K562 (cell line): ENCODE results near the gene CCR7. TPM values are rescaled to one million over a fixed set of nuclear protein-coding genes. Genes with fewer than 3 reads are reported as not detected.
"Not testable (repeated sequence)": the region's sequence is repeated elsewhere in the genome, so short reads cannot be mapped to it uniquely, and the experiment has no call there.

Experiments used
- ATAC-seq: fragments of 200-7000 bp; cut with Tn5 transposase; 3 replicates; pipeline ENCODE4 v1.9.1; 2020; ENCODE audit warnings: moderate library complexity
- BruUV-seq: library from RNA; stranded (reverse); fragments of 400-500 nt; replicated peaks from 2 replicates; lab custom pipeline; 2021; lab: Mats Ljungman, UMichigan
- CTCF ChIA-PET: fragments of 300-600 bp; formaldehyde crosslinking; extraction: SDS; loops from one replicate; lab custom pipeline; 2021; ENCODE audit warnings: low intra/inter-chr PET ratio; lab: Yijun Ruan, JAX
- POLR2A ChIA-PET: fragments of 300-600, 350-650 bp; sonication (Branson Sonifier 250); formaldehyde crosslinking; extraction: SDS; loops from one replicate; lab custom pipeline; 2021; ENCODE audit warnings: antibody characterized with exemption, inconsistent platforms; lab: Yijun Ruan, JAX
- DNase-seq, 4 experiments: peaks; one replicate each; pipeline versions ENCODE4 v3.0.0 to v3.0.0-alpha.2; 2011 to 2018; ENCODE audit warnings: low spot score in 3 of 4, mixed read lengths in 3 of 4; ENCODE audit errors: extremely low read depth in 1 of 4
- FAIRE-seq: peaks from 2 replicates; lab custom pipeline; 2011; peaks lifted over from hg19 to GRCh38; lab: Jason Lieb, UNC
- H2AFZ ChIP-seq: 2 replicates; pipeline ENCODE4 v1.6.0; 2011; ENCODE audit warnings: low read depth, low read length, control low read depth, inconsistent platforms
- H3K27ac ChIP-seq: fragments of 200-600 bp; 3 replicates; pipeline ENCODE4 v1.8.0; 2011; ENCODE audit warnings: low read depth, mild to moderate bottlenecking, control low read depth, inconsistent platforms, low read length, moderate library complexity, mixed read lengths; ENCODE audit errors: extremely low read depth
- H3K27me3 ChIP-seq, 2 experiments: fragments of 300-600 bp in 1 of 2; 2 replicates in 1 of 2; 3 replicates in 1 of 2; pipeline versions ENCODE4 v1.6.0 to v1.8.0; 2011; ENCODE audit warnings: inconsistent platforms in 2 of 2, low read length in 2 of 2, mild to moderate bottlenecking in 1 of 2, mixed read lengths in 1 of 2, moderate library complexity in 1 of 2; ENCODE audit not compliant: control insufficient read depth in 2 of 2, insufficient read depth in 2 of 2
- H3K36me3 ChIP-seq: fragments of 300-600 bp; 3 replicates; pipeline ENCODE4 v1.8.0; 2011; ENCODE audit warnings: mild to moderate bottlenecking, low read length, inconsistent platforms; ENCODE audit not compliant: control insufficient read depth, insufficient read depth
- H3K4me1 ChIP-seq, 2 experiments: fragments of 200-600 bp in 1 of 2; replicated peaks in 1 of 2; 2 replicates in 1 of 2; 3 replicates in 1 of 2; pipeline versions ENCODE4 v1.5.1 to v1.8.0; 2011; ENCODE audit warnings: inconsistent platforms in 2 of 2, low read length in 2 of 2, mild to moderate bottlenecking in 1 of 2, mixed read lengths in 1 of 2, moderate library complexity in 1 of 2; ENCODE audit not compliant: control insufficient read depth in 2 of 2, insufficient read depth in 2 of 2
- H3K4me2 ChIP-seq: 2 replicates; pipeline ENCODE4 v1.6.1; 2011; ENCODE audit warnings: low read length, control low read depth, inconsistent platforms, mixed read lengths; ENCODE audit not compliant: insufficient read depth
- H3K4me3 ChIP-seq: fragments of 200-600 bp; sonication (generic), shearing (Covaris generic); 2 replicates; pipeline ENCODE4 v1.5.1; 2016; ENCODE audit warnings: control low read depth, inconsistent platforms
- H3K79me2 ChIP-seq: fragments of 200-600 bp; 3 replicates; pipeline ENCODE4 v1.8.0; 2011; ENCODE audit warnings: low read length, inconsistent platforms; ENCODE audit not compliant: control insufficient read depth, insufficient read depth
- H3K9ac ChIP-seq, 2 experiments: 2 replicates each; pipeline versions ENCODE4 v1.6.0 to v1.6.1; 2011; ENCODE audit warnings: low read depth in 2 of 2, low read length in 2 of 2, control low read depth in 1 of 2, inconsistent platforms in 1 of 2, mild to moderate bottlenecking in 1 of 2, mixed read lengths in 1 of 2; ENCODE audit not compliant: insufficient read depth in 1 of 2
- H3K9me1 ChIP-seq: one replicate; pipeline ENCODE4 v1.6.0; 2011; ENCODE audit warnings: inconsistent platforms, mild to moderate bottlenecking, low read length, moderate library complexity; ENCODE audit not compliant: control insufficient read depth, insufficient read depth
- H3K9me3 ChIP-seq: replicated peaks from 2 replicates; pipeline ENCODE4 v1.5.1; 2011; ENCODE audit warnings: low read depth, low read length, inconsistent platforms; ENCODE audit not compliant: control insufficient read depth, insufficient read depth
- H4K20me1 ChIP-seq: replicated peaks from 2 replicates; pipeline ENCODE4 v1.6.1; 2011; ENCODE audit warnings: low read length, inconsistent platforms, mixed read lengths; ENCODE audit not compliant: control insufficient read depth, insufficient read depth
- ATF3 ChIP-seq, 2 experiments: fragments of 450-650 bp in 1 of 2; sonication (generic) in 1 of 2; formaldehyde crosslinking in 1 of 2; IDR thresholded peaks in 1 of 2; conservative IDR thresholded peaks in 1 of 2; 2 replicates each; pipeline versions ENCODE4 v1.6.1 to v1.8.1; 2016 to 2023; ENCODE audit warnings: mild to moderate bottlenecking in 2 of 2, moderate library complexity in 2 of 2, inconsistent platforms in 1 of 2, missing genetic modification reagents in 1 of 2
- FOSL1 ChIP-seq: fragments of 200-800 bp; sonication (Bioruptor generic); conservative IDR thresholded peaks from 2 replicates; pipeline ENCODE4 v1.6.1; 2016; ENCODE audit warnings: missing genetic modification characterization, missing compliant biosample characterization
- ZNF324 ChIP-seq: fragments of 250-450 bp; sonication (Bioruptor Pico); IDR thresholded peaks from 2 replicates; pipeline ENCODE4 v1.4.0; 2020; ENCODE audit warnings: mild to moderate bottlenecking
- WGBS: fragments of 100-300 bp; shearing (Covaris generic); methylation state at CpG from one replicate; pipeline ENCODE4 v1.1.6; 2016; ENCODE audit warnings: low coverage, mixed read lengths; ENCODE audit not compliant: insufficient coverage; ENCODE audit errors: missing lambda C conversion rate; 5-methylcytosine and 5-hydroxymethylcytosine counted together
- in situ Hi-C: fragments of 300-500 bp; cut with MboI; formaldehyde crosslinking; loops from 4 replicates; pipeline ENCODE4 v1.15.0; 2018; ENCODE audit warnings: inconsistent platforms, mixed read lengths
- intact Hi-C: fragments of 100-400 bp; cut with micrococcal nuclease; formaldehyde crosslinking; loops from 2 replicates; pipeline ENCODE4 v1.14.2; 2022
- polyA plus RNA-seq, 8 experiments: library from polyadenylated mRNA; depleted of rRNA in 4 of 8; stranded (reverse) in 5 of 8; unstranded in 3 of 8; fragments of >200 nt; fragmentation: Nextera tagmentation in 2 of 8; fragmentation: Illumina TruSeq in 1 of 8; extraction: Ambion mirVana in 2 of 8; extraction: Trizol in 1 of 8; gene quantifications; 2 replicates each; pipeline versions ENCODE4 v1.2.1 to v1.2.3, GENCODE V29; 2011 to 2014; ENCODE audit warnings: inconsistent platforms in 1 of 8, missing spikeins in 1 of 8
- total RNA-seq, 7 experiments: library from RNA; depleted of rRNA in 6 of 7; stranded (reverse); fragments of >200 nt in 6 of 7; fragmentation: Illumina TruSeq in 2 of 7; extraction: Trizol in 2 of 7; gene quantifications; 2 replicates each; pipeline versions ENCODE4 v1.2.1 to v1.2.3, GENCODE V29; 2011 to 2021; ENCODE audit warnings: low replicate concordance in 1 of 7

CCR7 gene
- total and polyA plus RNA-seq, 9 of the 15 experiments (the other 6 are each of a cell fraction or from before 2014, with no cell fraction given) = 0.14 to 1.4 (median 0.56) TPM

GRCh38 chr17:40572245-40572993 lies 7.1 kb upstream of the CCR7 start:
- ChIA-PET CTCF (interaction anchor here (0.9 kb wide), 1 partner anchor 46 kb away, joined by 3 read pairs; no protein-coding TSS in a partner anchor), POLR2A (interaction anchor here (1.0 kb wide), 1 partner anchor 10 kb away, joined by 3 read pairs; no protein-coding TSS in a partner anchor)
- H3K27me3 ChIP-seq; H3K4me2 ChIP-seq; ATAC-seq; FAIRE-seq; intact Hi-C loops; H3K4me1 ChIP-seq; H3K79me2 ChIP-seq; BruUV-seq; H2AFZ ChIP-seq; H3K9ac ChIP-seq; H3K4me3 ChIP-seq; DNase-seq; in situ Hi-C loops; H4K20me1 ChIP-seq; H3K9me1 ChIP-seq; H3K27ac ChIP-seq; H3K36me3 ChIP-seq; H3K9me3 ChIP-seq; TF ChIP-seq ATF3 (CRISPR knock-in tag; conservative IDR thresholded peaks at IDR 0.05): not testable (repeated sequence)
- TF ChIP-seq ZNF324 (CRISPR knock-in tag) (peak; percentile 97), ATF3 (IDR thresholded peaks at IDR 0.05) (peak; percentile 55), FOSL1 (peak; percentile 57)
- 2% methylated on average over 3 of the region's 3 CpGs for WGBS
